ENCODE results near the gene TRIM9. TPM values are rescaled to one million over a fixed set of nuclear protein-coding genes. Genes with fewer than 3 reads are reported as not detected.

TRIM9 gene
- total and polyA plus RNA-seq, 2 donors (not counting 3 experiments of a cell fraction or from before 2014, with no cell fraction given), result not detected

DNA sequence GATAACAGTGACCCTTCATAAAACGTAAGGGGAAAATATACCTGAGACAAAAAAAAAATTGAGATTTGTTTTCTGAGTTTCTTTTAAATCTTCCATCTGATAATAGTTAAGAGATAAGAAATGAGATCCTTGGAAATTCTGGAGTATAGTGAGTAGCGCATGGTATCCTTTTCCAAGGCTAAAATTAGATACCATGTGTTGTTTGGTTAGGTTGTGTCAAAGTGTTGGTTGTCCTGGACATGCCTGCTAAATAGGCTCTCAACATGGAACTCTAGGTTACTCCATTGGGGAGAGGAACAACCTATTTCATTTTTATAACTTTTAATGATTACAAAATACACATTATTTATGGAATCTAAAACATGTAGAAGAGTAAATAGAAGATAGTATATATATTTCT, 165.4 kb downstream of the TRIM9 start:
- ChIA-PET CTCF (no interaction called here), POLR2A (no interaction called here)
- intact Hi-C loops (cut with micrococcal nuclease), result no loop called here
- no peak for FAIRE-seq
- TF ChIP-seq POLR2A (IDR thresholded peaks at IDR 0.05; ENCODE audit: low read depth, low read length) (no peak), JUN (IDR thresholded peaks at IDR 0.05; ENCODE audit: borderline replicate concordance, insufficient read depth, insufficient read length, low read depth) (no peak), MYC (IDR thresholded peaks at IDR 0.05; ENCODE audit: low read depth, low read length) (no peak), POLR2AphosphoS5 (IDR thresholded peaks at IDR 0.05; ENCODE audit: insufficient read depth, low read depth, low read length) (no peak), GATA2 (IDR thresholded peaks at IDR 0.05; ENCODE audit: insufficient read depth, insufficient read length, low read depth, low read length) (no peak), EZH2 (IDR thresholded peaks at IDR 0.05; ENCODE audit: borderline replicate concordance, low read depth, low read length, severe bottlenecking) (no peak), FOS (IDR thresholded peaks at IDR 0.05; ENCODE audit: borderline replicate concordance, insufficient read depth, low read length) (no peak), CTCF (IDR thresholded peaks at IDR 0.05; ENCODE audit: extremely low read depth in 1 of 2, insufficient read depth in 1 of 2, low read depth in 1 of 2, low read length in 2 of 2) (no peak)
- TF ChIP-seq, protein P1, sequence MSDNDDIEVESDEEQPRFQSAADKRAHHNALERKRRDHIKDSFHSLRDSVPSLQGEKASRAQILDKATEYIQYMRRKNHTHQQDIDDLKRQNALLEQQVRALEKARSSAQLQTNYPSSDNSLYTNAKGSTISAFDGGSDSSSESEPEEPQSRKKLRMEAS (IDR thresholded peaks at IDR 0.05; ENCODE audit: insufficient read depth, insufficient read length), result no peak
- H3K4me1 ChIP-seq (ENCODE audit: control insufficient read depth, extremely low read depth, insufficient read depth, low read length), result no peaks in the 10 kb centered on the region
- no peak overlapping the region for H3K27ac ChIP-seq (ENCODE audit: insufficient read depth, low read depth, low read length)
- BruUV-seq (replicated peaks), result no TSS peak
- H3K9ac ChIP-seq (replicated peaks; ENCODE audit: extremely low read depth, insufficient read depth, low read length), result no peak overlapping the region
- H3K79me2 ChIP-seq (ENCODE audit: control insufficient read depth, insufficient read depth, low read length), result no peaks in the 10 kb centered on the region
- no peaks in the 10 kb centered on the region for H3K9me1 ChIP-seq (replicated peaks; ENCODE audit: control insufficient read depth, extremely low read depth, insufficient read depth, low read length)
- H3K27me3 ChIP-seq (ENCODE audit: control insufficient read depth in 2 of 2, insufficient read depth in 2 of 2, low read length in 2 of 2), result no peaks in the 10 kb centered on the region
- no peaks in the 10 kb centered on the region for H4K20me1 ChIP-seq (replicated peaks; ENCODE audit: control insufficient read depth, extremely low read depth, insufficient read depth, low read length)
- no peak overlapping the region for H2AFZ ChIP-seq (ENCODE audit: low read depth, low read length)
- dilution Hi-C loops (cut with MboI; ENCODE audit: extremely low pct_ligation_motif_present, low sequenced_read_pairs), result no loop called here
- no peak overlapping the region for H3K4me3 ChIP-seq (replicated peaks in 1 of 3; ENCODE audit: insufficient read depth in 1 of 3, low read depth in 1 of 3, low read length in 3 of 3)
- DNase-seq (ENCODE audit: low read depth, low spot score), result no peak
- H3K36me3 ChIP-seq (ENCODE audit: control insufficient read depth in 2 of 2, extremely low read depth in 1 of 2, insufficient read depth in 2 of 2, low read length in 2 of 2), result peaks cover 0 to 4% of the 10 kb centered on the region in 2 experiments
- no peaks in the 10 kb centered on the region for H3K9me3 ChIP-seq (replicated peaks; ENCODE audit: control insufficient read depth, insufficient read depth, low read length)
- no peak overlapping the region for H3K4me2 ChIP-seq (ENCODE audit: insufficient read depth, low read length)

Measured in endothelial cell of umbilical vein (primary cell).